Measurements from ENCODE around the gene DOHH.

DNA sequence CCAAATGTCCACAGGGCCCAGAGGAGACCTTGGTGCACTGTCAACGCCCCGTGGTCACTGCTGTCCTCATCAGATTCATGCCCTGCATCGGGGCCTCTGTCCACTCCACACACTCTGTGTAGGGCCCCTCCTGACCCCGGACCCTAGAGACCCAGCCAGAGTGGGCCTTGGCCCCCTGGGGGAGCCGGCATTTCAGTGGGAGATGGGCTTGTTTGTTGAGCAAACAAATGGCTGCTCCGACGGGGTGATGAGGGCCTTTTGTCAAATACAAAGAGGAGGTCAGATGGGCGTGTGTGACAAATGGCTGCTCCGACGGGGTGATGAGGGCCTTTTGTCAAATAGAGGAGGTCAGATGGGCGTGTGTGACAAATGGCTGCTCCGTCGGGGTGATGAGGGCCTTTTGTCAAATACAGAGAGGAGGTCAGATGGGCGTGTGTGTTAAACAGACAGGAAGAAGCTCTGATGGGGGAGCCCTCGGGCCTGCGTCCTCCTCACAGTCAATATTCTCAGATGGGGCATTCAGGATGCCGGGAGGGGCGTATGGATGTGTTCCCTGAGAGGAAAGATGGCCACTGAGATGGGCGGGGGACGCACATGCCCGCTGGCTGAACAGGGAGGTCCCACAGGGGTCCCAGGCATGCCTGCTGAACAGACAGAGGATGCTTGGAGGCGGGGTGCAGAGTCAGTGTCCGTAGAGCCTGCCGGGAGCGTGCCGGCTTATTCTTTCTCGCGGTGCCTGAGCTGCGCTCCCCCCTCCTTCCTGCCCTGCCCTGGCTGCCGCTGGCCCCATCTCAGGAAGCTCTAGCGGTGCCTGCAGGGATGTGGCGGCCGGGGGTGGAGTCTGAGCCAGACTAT is 56.4 kb downstream of the DOHH start:
- TF ChIP-seq, protein P1, sequence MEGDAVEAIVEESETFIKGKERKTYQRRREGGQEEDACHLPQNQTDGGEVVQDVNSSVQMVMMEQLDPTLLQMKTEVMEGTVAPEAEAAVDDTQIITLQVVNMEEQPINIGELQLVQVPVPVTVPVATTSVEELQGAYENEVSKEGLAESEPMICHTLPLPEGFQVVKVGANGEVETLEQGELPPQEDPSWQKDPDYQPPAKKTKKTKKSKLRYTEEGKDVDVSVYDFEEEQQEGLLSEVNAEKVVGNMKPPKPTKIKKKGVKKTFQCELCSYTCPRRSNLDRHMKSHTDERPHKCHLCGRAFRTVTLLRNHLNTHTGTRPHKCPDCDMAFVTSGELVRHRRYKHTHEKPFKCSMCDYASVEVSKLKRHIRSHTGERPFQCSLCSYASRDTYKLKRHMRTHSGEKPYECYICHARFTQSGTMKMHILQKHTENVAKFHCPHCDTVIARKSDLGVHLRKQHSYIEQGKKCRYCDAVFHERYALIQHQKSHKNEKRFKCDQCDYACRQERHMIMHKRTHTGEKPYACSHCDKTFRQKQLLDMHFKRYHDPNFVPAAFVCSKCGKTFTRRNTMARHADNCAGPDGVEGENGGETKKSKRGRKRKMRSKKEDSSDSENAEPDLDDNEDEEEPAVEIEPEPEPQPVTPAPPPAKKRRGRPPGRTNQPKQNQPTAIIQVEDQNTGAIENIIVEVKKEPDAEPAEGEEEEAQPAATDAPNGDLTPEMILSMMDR (conservative IDR thresholded peaks at IDR 0.05; ENCODE audit: low read length), result no peak
- no peak for TF ChIP-seq EZH2phosphoT487 (IDR thresholded peaks at IDR 0.05; ENCODE audit: borderline replicate concordance)
